GM12892 (cell line): ENCODE results near the gene NPR2.

Experiments
- DNase-seq: peaks from one replicate; pipeline ENCODE4 v3.0.0; 2011; ENCODE audit not compliant: insufficient read length
- FAIRE-seq: peaks from 2 replicates; lab custom pipeline; 2011; peaks lifted over from hg19 to GRCh38; lab: Jason Lieb, UNC
- POLR2A ChIP-seq: IDR thresholded peaks from 2 replicates; pipeline ENCODE4 v1.6.1; 2011; ENCODE audit warnings: low read depth, low read length, control low read depth
- POLR2AphosphoS5 ChIP-seq: IDR thresholded peaks from 2 replicates; pipeline ENCODE4 v1.6.1; 2011; ENCODE audit warnings: low read depth, low read length, control low read depth
- TAF1 ChIP-seq: IDR thresholded peaks from 2 replicates; pipeline ENCODE4 v1.6.1; 2011; ENCODE audit warnings: low read depth, mild to moderate bottlenecking, control low read depth, low read length, borderline replicate concordance

The NPR2 gene

DNA sequence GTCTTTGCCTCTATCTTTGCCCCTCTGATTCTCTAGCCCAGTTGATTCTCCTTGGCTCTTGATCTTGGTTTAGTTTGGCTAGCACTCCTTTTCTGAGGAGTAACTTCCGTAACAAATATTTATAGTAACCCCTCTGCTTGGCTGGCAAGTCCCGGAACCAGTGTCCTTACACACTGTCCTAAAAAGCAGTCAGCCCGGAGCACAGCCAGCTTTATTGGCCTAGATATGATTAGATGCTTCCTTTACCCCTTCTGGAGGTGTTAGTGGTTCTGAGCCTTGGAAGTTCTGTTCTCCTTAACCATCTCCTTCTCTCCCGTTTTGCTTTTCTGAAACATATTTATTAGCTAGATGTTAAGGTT lies 20.3 kb upstream of the NPR2 start:
- TF ChIP-seq TAF1: no peak
- TF ChIP-seq POLR2AphosphoS5: no peak
- no peak for TF ChIP-seq POLR2A
- DNase-seq (no peak), FAIRE-seq (no peak)

GRCh38 chr9:35771534-35771933 lies 19.9 kb upstream of the NPR2 start:
- no peak for FAIRE-seq
- TF ChIP-seq POLR2A: no peak
- no peak for TF ChIP-seq TAF1
- no peak for TF ChIP-seq POLR2AphosphoS5
- no peak for DNase-seq

DNA sequence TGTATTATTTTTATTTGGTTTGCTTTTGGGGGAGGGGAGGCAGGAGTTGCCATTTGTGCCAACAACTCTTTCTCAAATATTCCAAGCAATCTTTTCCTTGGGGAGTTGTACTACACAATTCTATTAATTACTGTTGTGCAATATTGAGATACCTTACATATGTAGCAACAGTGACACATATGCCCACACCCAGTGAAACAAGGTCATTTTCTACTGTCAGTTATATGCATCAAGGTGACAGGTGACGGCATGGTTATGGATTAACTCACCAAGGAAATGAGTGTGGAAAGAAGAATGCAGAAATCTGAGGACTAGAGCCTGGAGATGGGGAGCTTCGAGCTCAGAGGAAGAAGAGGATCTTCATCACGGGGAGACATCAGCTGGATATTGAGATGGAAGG lies 19.4 kb upstream of the NPR2 start:
- TF ChIP-seq POLR2A: no peak
- no peak for TF ChIP-seq TAF1
- TF ChIP-seq POLR2AphosphoS5: no peak
- FAIRE-seq: no peak
- no peak for DNase-seq

DNA sequence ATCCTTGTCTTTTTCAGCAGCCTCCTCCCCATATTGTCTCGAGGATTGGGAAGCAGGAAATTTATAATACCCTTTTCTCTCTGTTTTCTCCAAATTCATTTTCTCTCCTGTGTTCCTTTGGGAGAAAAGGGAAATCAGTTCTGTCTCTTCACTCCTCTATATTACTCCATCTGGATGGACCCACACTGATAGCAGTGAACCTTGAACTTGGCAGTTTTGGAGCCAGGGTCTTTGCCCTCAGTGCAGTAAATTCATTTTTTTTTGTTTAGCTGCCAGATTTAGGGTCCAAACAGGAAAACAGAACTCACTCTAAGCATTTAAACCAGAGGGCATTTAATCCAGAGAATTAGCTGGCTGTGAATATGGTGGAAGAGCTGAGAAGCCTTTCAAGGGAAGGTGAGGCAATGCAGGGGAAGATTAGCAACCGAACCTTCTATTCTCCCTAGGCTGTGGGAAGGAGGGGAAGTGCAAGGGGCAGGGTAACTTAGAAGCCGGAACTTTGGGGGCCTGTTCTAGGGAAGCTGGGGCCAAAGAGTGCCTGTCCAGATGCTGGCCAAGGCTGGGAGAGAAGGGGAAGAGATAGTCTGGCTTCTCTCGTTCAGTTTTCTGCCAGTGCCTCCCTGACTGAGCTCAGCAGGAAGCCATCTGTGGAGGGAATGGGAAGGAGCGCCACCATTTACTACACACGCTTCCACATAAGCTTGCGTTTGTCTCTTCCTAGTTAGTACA lies 16.3 kb upstream of the NPR2 start:
- no peak for TF ChIP-seq TAF1
- FAIRE-seq (no peak), DNase-seq (no peak)

DNA sequence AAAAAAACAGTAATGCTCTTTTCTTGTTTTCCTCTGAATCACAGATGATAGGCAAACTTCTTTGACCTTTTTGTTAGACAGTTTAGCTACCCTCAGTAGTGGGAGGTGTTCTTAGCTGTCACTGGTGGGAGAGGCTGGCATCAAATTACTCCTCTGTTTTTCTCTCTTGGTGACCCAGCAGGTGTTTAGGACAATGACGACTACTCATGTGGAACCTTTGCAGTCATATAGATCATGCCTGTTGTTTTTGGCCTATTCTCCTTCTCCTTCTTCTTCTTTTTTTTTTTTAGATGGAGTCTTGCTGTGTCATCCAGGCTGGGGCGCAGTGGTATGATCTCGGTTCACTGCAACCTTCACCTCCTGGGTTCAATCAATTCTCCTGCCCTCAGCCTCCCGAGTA lies 15.4 kb upstream of the NPR2 start:
- FAIRE-seq (no peak), DNase-seq (no peak)
- no peak for TF ChIP-seq POLR2AphosphoS5
- TF ChIP-seq POLR2A: no peak
- TF ChIP-seq TAF1: no peak

DNA sequence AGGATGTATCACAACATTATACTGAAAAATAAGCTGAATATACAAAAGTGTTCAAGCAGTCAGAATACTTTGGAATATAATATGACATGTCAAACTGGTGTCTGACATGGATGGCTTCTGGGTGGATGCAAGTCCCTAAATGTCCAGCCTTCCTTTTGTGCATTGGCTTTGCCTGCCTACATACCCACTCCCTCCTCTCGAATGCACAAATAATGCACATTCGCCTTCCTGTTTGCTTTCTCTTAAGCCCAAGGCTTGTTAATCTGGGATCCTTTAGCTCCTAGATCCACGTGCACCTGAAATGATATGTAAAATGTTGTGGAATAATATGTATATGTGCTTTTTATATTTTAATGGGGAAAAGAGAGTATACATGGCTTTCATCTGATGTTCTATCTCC lies 12.9 kb upstream of the NPR2 start:
- no peak for FAIRE-seq
- TF ChIP-seq TAF1 (no peak), POLR2AphosphoS5 (no peak), POLR2A (no peak)
- DNase-seq: no peak

DNA sequence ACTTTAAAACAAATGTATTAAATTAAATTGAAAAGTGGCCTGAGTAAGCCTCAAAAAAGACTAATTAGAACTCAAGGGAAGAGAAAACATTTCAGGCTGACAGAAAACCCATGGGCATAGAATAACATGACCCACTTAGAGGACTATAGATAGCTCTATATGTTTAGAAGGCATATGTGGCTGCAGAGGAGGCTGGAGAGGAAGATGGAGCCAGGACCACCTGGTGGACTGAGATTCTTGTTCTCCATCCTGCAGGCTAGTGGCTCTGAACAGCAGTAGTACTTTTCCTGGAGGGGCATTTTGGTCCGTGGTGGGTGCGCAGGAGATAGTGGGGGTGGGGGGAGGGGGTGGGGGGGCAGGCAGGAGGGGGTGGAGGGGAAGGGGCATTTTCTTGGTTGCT lies 10.3 kb upstream of the NPR2 start:
- FAIRE-seq: no peak
- TF ChIP-seq TAF1 (no peak), POLR2AphosphoS5 (no peak), POLR2A (no peak)
- DNase-seq: no peak

- FAIRE-seq (no peak), DNase-seq (no peak)
- TF ChIP-seq POLR2A (no peak), TAF1 (no peak)
These were observed 8.0 kb upstream of the NPR2 start for GRCh38 chr9:35783418-35783817.

GRCh38 chr9:35789541-35789940 lies 1.9 kb upstream of the NPR2 start:
- TF ChIP-seq POLR2A (no peak), POLR2AphosphoS5 (no peak), TAF1 (no peak)
- no peak for FAIRE-seq
- DNase-seq: no peak

- no peak for FAIRE-seq
- no peak for TF ChIP-seq POLR2AphosphoS5
- TF ChIP-seq POLR2A: no peak
- no peak for TF ChIP-seq TAF1
- DNase-seq: no peak
These were observed 1.4 kb upstream of the NPR2 start for GRCh38 chr9:35790025-35790384.

- FAIRE-seq (peak; percentile 98), DNase-seq (peak; percentile 69)
- TF ChIP-seq TAF1 (no peak), POLR2A (no peak), POLR2AphosphoS5 (no peak)
These were observed 750 bp upstream of the NPR2 start for GRCh38 chr9:35790385-35791296.
